Suppressor macrophage (primary cell): Measurements from ENCODE around the gene PHACTR3.

Source experiments
- DNase-seq, 4 experiments: peaks; one replicate each; pipeline ENCODE4 v3.0.0-alpha.2; 2020 to 2022

PHACTR3 gene

GRCh38 chr20:59736366-59736765, 132.0 kb downstream of the PHACTR3 start:
- DNase-seq = no peak

- DNase-seq = no peak
Observed at GRCh38 chr20:59737073-59737666, 132.8 kb downstream of the PHACTR3 start.

GRCh38 chr20:59737816-59738215, 133.5 kb downstream of the PHACTR3 start:
- DNase-seq = no peak

- no peak for DNase-seq
Observed at GRCh38 chr20:59738851-59739250, 134.5 kb downstream of the PHACTR3 start.

- DNase-seq = no peak
Observed at GRCh38 chr20:59740621-59741020, 136.3 kb downstream of the PHACTR3 start.

GRCh38 chr20:59741073-59741472, 136.7 kb downstream of the PHACTR3 start:
- no peak for DNase-seq

GRCh38 chr20:59742351-59743095, 138.2 kb downstream of the PHACTR3 start:
- DNase-seq = no peak

- no peak for DNase-seq
Observed at GRCh38 chr20:59743308-59743707, 139.0 kb downstream of the PHACTR3 start.

- peak in 1 of 4 experiments; percentile 48 for DNase-seq
Observed at GRCh38 chr20:59743767-59744485, 139.6 kb downstream of the PHACTR3 start.

GRCh38 chr20:59744756-59745155, 140.4 kb downstream of the PHACTR3 start:
- no peak for DNase-seq

GRCh38 chr20:59745201-59745600, 140.9 kb downstream of the PHACTR3 start:
- no peak for DNase-seq

- no peak for DNase-seq
Observed at GRCh38 chr20:59745716-59746115, 141.4 kb downstream of the PHACTR3 start.

GRCh38 chr20:59746155-59746554, 141.8 kb downstream of the PHACTR3 start:
- no peak for DNase-seq

GRCh38 chr20:59747671-59748515, 143.6 kb downstream of the PHACTR3 start:
- DNase-seq = no peak

GRCh38 chr20:59748619-59749191, 144.4 kb downstream of the PHACTR3 start:
- no peak for DNase-seq

- no peak for DNase-seq
Observed at GRCh38 chr20:59749301-59749700, 145.0 kb downstream of the PHACTR3 start.

GRCh38 chr20:59750209-59750840, 146.0 kb downstream of the PHACTR3 start:
- DNase-seq = no peak

GRCh38 chr20:59751075-59751711, 146.9 kb downstream of the PHACTR3 start:
- DNase-seq = peak; percentile 84 to 94 (median 90)

- peak; percentile 79 to 92 (median 88) for DNase-seq
Observed at GRCh38 chr20:59752101-59752586, 147.8 kb downstream of the PHACTR3 start.

- peak; percentile 19 to 52 (median 48) for DNase-seq
Observed at GRCh38 chr20:59752704-59753460, 148.5 kb downstream of the PHACTR3 start.
